IMR-90 (cell line): ENCODE data around the gene CASS4. TPM values are rescaled to one million over a fixed set of nuclear protein-coding genes. Genes with fewer than 3 reads are reported as not detected.

ENCODE experiments used
- ATAC-seq: fragments of 200-7000 bp; cut with Tn5 transposase; 2 replicates; pipeline ENCODE4 v1.9.1; 2020; ENCODE audit warnings: low read depth, mild to moderate bottlenecking, moderate library complexity
- BruUV-seq: library from RNA; stranded (reverse); fragments of 400-500 nt; replicated peaks from 2 replicates; lab custom pipeline; 2021; lab: Mats Ljungman, UMichigan
- CTCF ChIA-PET: fragments of 300-600 bp; formaldehyde crosslinking; extraction: SDS; loops from one replicate; lab custom pipeline; 2021; ENCODE audit warnings: antibody characterized with exemption; lab: Yijun Ruan, JAX
- POLR2A ChIA-PET: fragments of 300-600 bp; sonication (Branson Sonifier 250); formaldehyde crosslinking; loops from one replicate; lab custom pipeline; 2022; ENCODE audit warnings: antibody characterized with exemption; ENCODE audit not compliant: unreplicated experiment; lab: Charles Lee
- DNase-seq: peaks from one replicate; pipeline ENCODE4 v3.0.0; 2013
- H2AFZ ChIP-seq: replicated peaks from 2 replicates; pipeline ENCODE3; 2013; ENCODE audit warnings: low read length, mild to moderate bottlenecking; ENCODE audit not compliant: poor library complexity
- H2AK5ac ChIP-seq: 2 replicates; pipeline ENCODE4 v1.6.1; 2013; ENCODE audit warnings: low read depth, low read length, inconsistent platforms
- H2AK9ac ChIP-seq: replicated peaks from 2 replicates; pipeline ENCODE3; 2013; ENCODE audit warnings: mild to moderate bottlenecking, low read depth, low read length, moderate library complexity; ENCODE audit not compliant: poor library complexity
- H2BK120ac ChIP-seq: 2 replicates; pipeline ENCODE4 v1.6.1; 2013; ENCODE audit warnings: low read depth, low read length, inconsistent platforms
- H2BK15ac ChIP-seq: 3 replicates; pipeline ENCODE4 v1.6.1; 2013; ENCODE audit warnings: low read depth, low read length, inconsistent platforms
- H2BK20ac ChIP-seq: 2 replicates; pipeline ENCODE4 v1.6.1; 2013; ENCODE audit warnings: low read depth, mild to moderate bottlenecking, inconsistent platforms, low read length, moderate library complexity
- H2BK5ac ChIP-seq: 2 replicates; pipeline ENCODE4 v1.6.1; 2013; ENCODE audit warnings: mild to moderate bottlenecking, low read depth, low read length, inconsistent platforms; ENCODE audit not compliant: poor library complexity, severe bottlenecking
- H3K14ac ChIP-seq: replicated peaks from 2 replicates; pipeline ENCODE4 v1.6.1; 2013; ENCODE audit warnings: low read depth, low read length, inconsistent platforms
- H3K18ac ChIP-seq: 2 replicates; pipeline ENCODE4 v1.6.1; 2013; ENCODE audit warnings: low read depth, low read length, control low read depth
- H3K23ac ChIP-seq: 2 replicates; pipeline ENCODE4 v1.6.1; 2013; ENCODE audit warnings: low read depth, low read length, inconsistent platforms
- H3K27ac ChIP-seq: 2 replicates; pipeline ENCODE4 v1.5.1; 2013; ENCODE audit warnings: mild to moderate bottlenecking, control low read depth, low read length; ENCODE audit not compliant: insufficient read depth
- H3K27me3 ChIP-seq: 2 replicates; pipeline ENCODE4 v1.6.1; 2013; ENCODE audit warnings: low read length; ENCODE audit not compliant: control insufficient read depth, insufficient read depth
- H3K36me3 ChIP-seq: 2 replicates; pipeline ENCODE4 v1.6.1; 2013; ENCODE audit warnings: low read length, mixed read lengths; ENCODE audit not compliant: control insufficient read depth, insufficient read depth
- H3K4ac ChIP-seq: 2 replicates; pipeline ENCODE4 v1.6.1; 2013; ENCODE audit warnings: low read depth, low read length, inconsistent platforms
- H3K4me1 ChIP-seq: 2 replicates; pipeline ENCODE4 v1.6.1; 2013; ENCODE audit warnings: low read length, mixed read lengths; ENCODE audit not compliant: control insufficient read depth, insufficient read depth
- H3K4me2 ChIP-seq: 2 replicates; pipeline ENCODE4 v1.6.1; 2013; ENCODE audit warnings: low read depth, mild to moderate bottlenecking, control low read depth, low read length, moderate library complexity
- H3K4me3 ChIP-seq: 2 replicates; pipeline ENCODE4 v1.5.1; 2013; ENCODE audit warnings: low read depth, mild to moderate bottlenecking, control low read depth, low read length, moderate library complexity; ENCODE audit not compliant: insufficient read depth
- H3K56ac ChIP-seq: 2 replicates; pipeline ENCODE4 v1.6.1; 2013; ENCODE audit warnings: low read length, inconsistent platforms; ENCODE audit not compliant: insufficient read depth; ENCODE audit errors: extremely low read depth
- H3K79me1 ChIP-seq, 2 experiments: 2 replicates each; pipeline ENCODE4 v1.6.1; 2013; ENCODE audit warnings: low read length in 2 of 2, inconsistent platforms in 1 of 2, low read depth in 1 of 2
- H3K9ac ChIP-seq: 2 replicates; pipeline ENCODE4 v1.6.1; 2013; ENCODE audit warnings: low read depth, low read length, control low read depth
- H3K9me1 ChIP-seq: 2 replicates; pipeline ENCODE4 v1.6.1; 2013; ENCODE audit warnings: low read length, inconsistent platforms; ENCODE audit not compliant: insufficient read depth
- H3K9me3 ChIP-seq: 2 replicates; pipeline ENCODE4 v1.6.1; 2013; ENCODE audit warnings: low read length; ENCODE audit not compliant: control insufficient read depth, insufficient read depth
- H4K20me1 ChIP-seq: 2 replicates; pipeline ENCODE4 v1.6.1; 2013; ENCODE audit warnings: low read length, inconsistent platforms; ENCODE audit not compliant: insufficient read depth
- H4K5ac ChIP-seq: 2 replicates; pipeline ENCODE4 v1.6.1; 2013; ENCODE audit warnings: mild to moderate bottlenecking, low read depth, low read length, control low read depth
- H4K8ac ChIP-seq, 2 experiments: 2 replicates each; pipeline ENCODE4 v1.6.1; 2013; ENCODE audit warnings: low read depth in 2 of 2, low read length in 2 of 2, control low read depth in 1 of 2, inconsistent platforms in 1 of 2
- H4K91ac ChIP-seq: 2 replicates; pipeline ENCODE4 v1.6.1; 2013; ENCODE audit warnings: low read depth, low read length, inconsistent platforms; ENCODE audit not compliant: insufficient read depth
- FOS ChIP-seq: fragments of 150-350 bp; IDR thresholded peaks from 2 replicates; pipeline ENCODE4 v1.6.1; 2016; ENCODE audit warnings: low read depth, low read length
- MXI1 ChIP-seq: IDR thresholded peaks from 2 replicates; pipeline ENCODE4 v1.6.1; 2012; ENCODE audit warnings: low read depth, mild to moderate bottlenecking, low read length, moderate library complexity, borderline replicate concordance
- POLR2A ChIP-seq: IDR thresholded peaks from 2 replicates; pipeline ENCODE4 v1.6.1; 2012; ENCODE audit warnings: mild to moderate bottlenecking, low read depth, low read length
- RAD21 ChIP-seq: IDR thresholded peaks from 2 replicates; pipeline ENCODE4 v1.6.1; 2012; ENCODE audit warnings: low read length, improper control_type of control experiment
- WGBS, 2 experiments: methylation state at CpG; one replicate each; pipeline versions ENCODE4 v1.1.5 to v1.1.7; 2013; ENCODE audit warnings: missing lambda C conversion rate in 2 of 2; ENCODE audit not compliant: insufficient read length in 1 of 2; ENCODE audit errors: extremely low coverage in 2 of 2; 5-methylcytosine and 5-hydroxymethylcytosine counted together
- dilution Hi-C: fragments of 300-500 bp; cut with HindIII; formaldehyde crosslinking; loops from one replicate; pipeline ENCODE4 v1.14.3; 2018; ENCODE audit warnings: low sequenced_read_pairs; ENCODE audit not compliant: unreplicated experiment
- in situ Hi-C: fragments of 300-500 bp; cut with MboI; formaldehyde crosslinking; loops from 3 replicates; pipeline ENCODE4 v1.14.3; 2019; ENCODE audit warnings: low sequenced_read_pairs, inconsistent platforms, mixed read lengths
- intact Hi-C: fragments of 100-400 bp; cut with micrococcal nuclease; formaldehyde crosslinking; loops from 2 replicates; pipeline ENCODE4 v1.10.0; 2022
- polyA plus RNA-seq, 3 experiments: library from polyadenylated mRNA; depleted of rRNA; stranded (reverse); fragments of >200 nt; gene quantifications; 2 replicates each; pipeline ENCODE4 v1.2.3, GENCODE V29; 2012; ENCODE audit warnings: low replicate concordance in 1 of 3
- total RNA-seq: library from RNA; depleted of rRNA; stranded (reverse); fragments of >200 nt; gene quantifications from 2 replicates; pipeline ENCODE4 v1.2.3, GENCODE V29; 2012
- TF ChIP-seq, protein P1 (sequence below): fragments of 150-350 bp; IDR thresholded peaks from 2 replicates; pipeline ENCODE4 v1.6.1; 2017; ENCODE audit warnings: mild to moderate bottlenecking, antibody characterized with exemption, low read length, low read depth

The CASS4 gene
- total and polyA plus RNA-seq, 2 of the 4 experiments (the other 2 are of a cell fraction): 25.8 to 26.5 TPM

DNA sequence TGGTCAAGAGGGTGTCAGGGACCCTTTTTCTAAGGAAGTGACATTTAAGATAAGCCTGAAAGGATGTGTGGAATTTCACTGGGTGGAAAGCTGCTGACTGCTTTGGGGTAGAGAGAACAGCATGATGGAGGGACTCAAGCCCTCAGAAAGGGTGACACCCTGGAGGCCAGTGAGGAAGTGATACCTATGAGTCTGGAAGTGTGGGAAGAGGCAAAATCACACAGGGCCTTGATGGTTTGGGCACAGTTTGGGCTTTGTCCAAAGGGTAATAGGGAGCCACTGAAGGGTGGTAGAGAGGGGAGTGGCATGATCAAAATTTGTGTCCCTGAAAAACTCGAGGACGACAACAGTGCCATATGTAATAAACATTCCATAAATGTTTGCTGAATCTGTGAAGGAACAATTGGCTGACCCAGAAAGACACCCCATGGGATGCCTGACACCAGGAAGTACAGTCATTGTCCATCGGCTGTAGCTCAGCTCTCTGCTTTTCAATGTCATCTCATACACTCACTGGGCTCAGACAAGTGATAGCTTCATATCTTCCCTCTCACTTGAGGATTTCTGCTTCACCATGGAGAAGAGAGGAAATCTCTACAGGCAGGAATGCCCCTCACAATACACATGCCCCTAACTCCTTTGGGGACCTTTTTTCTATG is 21.3 kb downstream of the CASS4 start:
- Histone ChIP-seq H3K56ac (peak overlapping the region; percentile 94), H3K79me1 (peaks cover 19 to 60% of the 10 kb centered on the region in 2 experiments; a peak in 3 of 4 replicates), H4K20me1 (no peaks in the 10 kb centered on the region), H3K4ac (peak overlapping the region; percentile 98), H4K5ac (peak overlapping the region; percentile 100), H2BK5ac (peak overlapping the region; percentile 87), H3K23ac (peak overlapping the region; percentile 88), H4K91ac (peak overlapping the region; percentile 93), H3K14ac (peak overlapping the region; percentile 95), H3K9ac (peak overlapping the region; percentile 59), H2BK120ac (peak overlapping the region; percentile 91), H2BK15ac (peak overlapping the region; percentile 99), H2AK9ac (peak overlapping the region; percentile 26), H3K4me2 (peak overlapping the region; percentile 9; the same call in 1 of the 2 replicates), H3K9me1 (peaks cover 31% of the 10 kb centered on the region), H3K27ac (peak overlapping the region; percentile 100), H2AK5ac (peak overlapping the region; percentile 99), H3K18ac (peak overlapping the region; percentile 99), H4K8ac (peak overlapping the region; percentile 96 to 98), H3K4me1 (peaks cover 36% of the 10 kb centered on the region), H2BK20ac (peak overlapping the region; percentile 71), H3K27me3 (no peaks in the 10 kb centered on the region), H3K4me3 (no peak overlapping the region), H3K36me3 (peaks cover 10% of the 10 kb centered on the region; the same call in 1 of the 2 replicates), H3K9me3 (no peaks in the 10 kb centered on the region), H2AFZ (peak overlapping the region; percentile 7)
- ATAC-seq (peak; percentile 28), DNase-seq (no peak)
- BruUV-seq: no TSS peak
- no peak for TF ChIP-seq FOS
- TF ChIP-seq RAD21: no peak
- no peak for TF ChIP-seq MXI1
- TF ChIP-seq POLR2A: peak; percentile 54
- TF ChIP-seq, protein P1, sequence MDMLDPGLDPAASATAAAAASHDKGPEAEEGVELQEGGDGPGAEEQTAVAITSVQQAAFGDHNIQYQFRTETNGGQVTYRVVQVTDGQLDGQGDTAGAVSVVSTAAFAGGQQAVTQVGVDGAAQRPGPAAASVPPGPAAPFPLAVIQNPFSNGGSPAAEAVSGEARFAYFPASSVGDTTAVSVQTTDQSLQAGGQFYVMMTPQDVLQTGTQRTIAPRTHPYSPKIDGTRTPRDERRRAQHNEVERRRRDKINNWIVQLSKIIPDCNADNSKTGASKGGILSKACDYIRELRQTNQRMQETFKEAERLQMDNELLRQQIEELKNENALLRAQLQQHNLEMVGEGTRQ: no peak
- ChIA-PET CTCF (interaction anchor here (1.5 kb wide), 1 partner anchor 15 kb away, joined by 4 read pairs; no protein-coding TSS in a partner anchor), POLR2A (interaction anchor here (1.0 to 1.2 kb wide), 2 partner anchors 19 to 20 kb away, joined by 3 to 5 read pairs; no protein-coding TSS in a partner anchor)
- no CpG with 5 or more reads among the region's 3 CpGs for WGBS, 2 experiments
- dilution Hi-C loops: no loop called here
- in situ Hi-C loops: no loop called here
- intact Hi-C loops: no loop called here
